EL (cell line): ENCODE measurements around the gene FAM180B.
"Not testable (repeated sequence)": the region's sequence is repeated elsewhere in the genome, so short reads cannot be mapped to it uniquely, and the experiment has no call there.

Experiments used
- DNase-seq: peaks from one replicate; pipeline ENCODE4 v3.0.0-alpha.2; 2016

FAM180B gene, protein sequence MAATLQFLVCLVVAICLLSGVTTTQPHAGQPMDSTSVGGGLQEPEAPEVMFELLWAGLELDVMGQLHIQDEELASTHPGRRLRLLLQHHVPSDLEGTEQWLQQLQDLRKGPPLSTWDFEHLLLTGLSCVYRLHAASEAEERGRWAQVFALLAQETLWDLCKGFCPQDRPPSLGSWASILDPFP

DNA sequence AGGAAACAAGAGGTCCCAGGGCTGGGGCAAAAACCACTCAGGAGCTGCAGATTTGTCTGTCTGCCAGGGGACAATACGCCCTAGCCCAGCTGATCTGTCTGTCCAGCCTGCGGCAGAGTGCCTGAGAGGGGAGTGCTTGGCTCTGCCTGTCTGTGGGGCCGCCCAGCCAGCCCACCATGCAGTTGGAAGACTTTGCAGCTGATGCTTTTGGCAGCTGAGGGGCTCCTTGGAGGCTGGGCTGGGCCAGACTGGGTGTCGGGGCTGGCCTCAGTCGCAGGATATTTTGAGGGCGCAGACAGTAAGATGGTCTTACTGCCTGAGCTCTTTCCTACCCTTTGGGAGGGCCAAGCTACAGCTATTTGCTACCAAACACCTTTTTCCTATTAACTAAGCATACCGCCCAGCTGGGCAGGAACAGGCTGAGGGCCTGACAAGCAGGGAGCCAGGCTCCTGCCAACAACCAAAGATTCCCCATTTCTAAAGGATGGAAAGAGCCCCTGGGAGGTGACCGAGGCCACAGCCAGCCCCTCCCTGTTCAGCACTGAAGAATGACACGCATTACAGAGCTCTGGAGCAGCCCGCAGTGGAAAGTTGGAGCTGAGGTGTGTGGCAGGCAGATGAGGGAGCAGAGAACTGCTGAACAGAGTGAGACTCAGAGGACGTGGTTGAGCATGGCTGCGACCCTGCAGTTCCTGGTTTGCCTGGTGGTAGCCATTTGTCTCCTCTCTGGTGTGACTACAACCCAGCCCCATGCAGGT is at the start of gene FAM180B:
Gene FAM180B, plus strand, starts transcription at position 581 of the 758 bp plus-strand sequence. Its CDS starts 91 bp downstream, at position 672.
- DNase-seq: no peak

DNA sequence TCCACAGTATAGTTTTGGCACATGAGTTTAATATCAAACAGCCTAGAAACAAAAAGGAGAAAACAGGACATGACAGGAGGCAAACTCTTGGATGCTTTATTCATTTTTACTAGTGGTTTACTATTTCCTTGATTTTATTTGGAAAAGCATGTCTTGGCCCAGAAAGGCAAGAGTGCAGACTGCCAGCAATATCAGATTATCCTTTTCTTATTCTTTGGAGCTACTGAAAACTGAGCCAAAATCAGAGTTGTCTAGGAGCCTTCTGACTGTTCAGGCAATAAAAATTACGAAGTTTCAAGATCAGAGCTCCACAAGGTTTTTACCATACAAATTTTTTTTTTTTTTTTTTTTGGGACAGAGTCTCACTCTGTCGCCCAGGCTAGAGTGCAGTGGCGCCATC is 49.6 kb upstream of the FAM180B start:
- DNase-seq: no peak

GRCh38 chr11:47538741-47539565 is 47.5 kb upstream of the FAM180B start:
- DNase-seq: no peak

- no peak for DNase-seq
These were observed 46.8 kb upstream of the FAM180B start for GRCh38 chr11:47539681-47540039.

DNA sequence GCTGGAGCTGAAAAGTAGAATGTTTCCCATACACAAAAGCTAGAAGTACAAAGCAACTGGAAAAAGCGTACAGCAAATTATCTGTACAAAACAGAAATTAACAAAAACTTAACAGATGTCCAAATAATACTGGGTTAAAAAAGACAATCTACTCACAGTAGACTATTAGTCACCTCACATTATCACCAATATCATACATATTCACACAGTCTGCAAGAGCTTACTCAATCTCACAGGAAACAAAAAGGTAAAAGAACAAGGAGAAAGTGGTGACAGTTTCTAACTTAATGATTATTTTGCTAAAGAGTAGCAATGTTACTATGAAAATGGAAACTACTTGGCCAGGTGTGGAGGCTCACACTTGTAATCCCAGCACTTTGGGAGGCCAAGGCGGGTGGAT is 45.4 kb upstream of the FAM180B start:
- DNase-seq: no peak

DNA sequence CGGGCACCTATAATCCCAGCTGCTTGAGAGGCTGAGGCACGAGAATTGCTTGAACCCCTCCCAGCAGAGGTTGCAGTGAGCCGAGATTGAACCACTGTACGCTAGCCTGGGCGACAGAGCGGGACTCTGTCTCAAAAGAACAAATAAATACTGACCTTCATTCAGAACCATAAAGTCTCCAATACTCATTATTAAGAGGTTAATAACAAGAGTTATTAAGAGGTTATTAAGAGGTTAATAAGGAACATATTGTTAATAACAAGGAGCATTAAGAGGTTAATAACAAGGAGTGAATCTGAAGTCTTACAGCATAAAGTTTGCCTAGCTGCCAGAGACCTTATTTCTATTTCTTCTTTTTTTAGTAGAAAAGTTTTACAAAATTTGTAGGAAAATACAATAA is 41.2 kb upstream of the FAM180B start:
- no peak for DNase-seq

DNA sequence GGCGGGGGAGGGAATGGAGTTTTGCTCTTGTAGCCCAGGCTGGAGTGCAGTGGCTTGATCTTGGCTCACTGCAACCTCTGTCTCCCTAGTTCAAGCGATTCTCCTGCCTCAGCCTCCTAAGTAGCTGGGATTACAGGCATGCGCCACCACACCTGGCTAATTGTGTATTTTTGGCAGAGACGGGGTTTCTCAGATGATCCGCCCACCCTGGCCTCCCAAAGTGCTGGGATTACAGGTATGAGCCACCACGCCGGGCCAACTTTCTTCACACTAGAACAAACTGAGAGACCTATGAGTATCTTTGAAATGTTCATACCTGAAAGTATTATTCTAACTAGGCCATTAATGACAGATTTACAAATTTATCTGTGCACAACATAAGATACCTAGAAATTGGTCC is 40.2 kb upstream of the FAM180B start:
- not testable (repeated sequence) for DNase-seq

DNA sequence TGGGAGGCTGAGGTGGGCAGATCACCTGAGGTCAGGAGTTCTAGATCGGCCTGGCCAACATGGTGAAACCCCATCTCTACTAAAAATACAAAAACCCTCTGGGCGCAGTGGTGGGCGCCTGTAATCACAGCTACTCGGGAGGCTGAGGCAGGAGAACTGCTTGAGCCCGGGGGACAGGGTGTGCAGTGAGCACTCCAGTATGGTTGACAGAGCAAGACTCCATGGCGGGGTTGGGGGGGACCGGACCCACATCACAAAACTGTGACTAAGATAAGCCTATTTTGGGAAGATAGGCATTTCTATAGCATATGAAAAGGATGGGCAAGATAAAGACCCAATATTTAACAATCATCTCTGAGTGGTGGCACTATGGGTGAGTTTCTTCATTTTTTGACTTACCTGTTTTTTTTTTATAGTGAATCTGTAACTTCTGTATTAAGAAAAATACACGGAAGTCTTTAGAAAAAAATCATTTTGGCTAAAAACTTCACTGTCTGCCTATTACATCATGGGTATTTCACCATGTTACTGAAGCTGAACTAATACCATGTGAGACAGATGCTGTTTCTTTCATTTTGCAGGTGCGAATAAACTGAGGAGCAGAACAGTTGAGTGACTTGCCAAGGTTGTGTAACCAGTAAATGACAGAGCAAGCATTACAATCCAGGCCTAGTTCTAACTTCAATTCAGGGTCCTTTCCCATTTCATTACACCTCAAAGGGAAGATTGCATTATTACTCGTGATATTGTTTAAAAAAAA is 36.0 kb upstream of the FAM180B start:
- no peak for DNase-seq

GRCh38 chr11:47551086-47551485 is 35.4 kb upstream of the FAM180B start:
- peak; percentile 39 for DNase-seq

GRCh38 chr11:47552056-47552565 is 34.4 kb upstream of the FAM180B start:
- DNase-seq: peak; percentile 55

DNA sequence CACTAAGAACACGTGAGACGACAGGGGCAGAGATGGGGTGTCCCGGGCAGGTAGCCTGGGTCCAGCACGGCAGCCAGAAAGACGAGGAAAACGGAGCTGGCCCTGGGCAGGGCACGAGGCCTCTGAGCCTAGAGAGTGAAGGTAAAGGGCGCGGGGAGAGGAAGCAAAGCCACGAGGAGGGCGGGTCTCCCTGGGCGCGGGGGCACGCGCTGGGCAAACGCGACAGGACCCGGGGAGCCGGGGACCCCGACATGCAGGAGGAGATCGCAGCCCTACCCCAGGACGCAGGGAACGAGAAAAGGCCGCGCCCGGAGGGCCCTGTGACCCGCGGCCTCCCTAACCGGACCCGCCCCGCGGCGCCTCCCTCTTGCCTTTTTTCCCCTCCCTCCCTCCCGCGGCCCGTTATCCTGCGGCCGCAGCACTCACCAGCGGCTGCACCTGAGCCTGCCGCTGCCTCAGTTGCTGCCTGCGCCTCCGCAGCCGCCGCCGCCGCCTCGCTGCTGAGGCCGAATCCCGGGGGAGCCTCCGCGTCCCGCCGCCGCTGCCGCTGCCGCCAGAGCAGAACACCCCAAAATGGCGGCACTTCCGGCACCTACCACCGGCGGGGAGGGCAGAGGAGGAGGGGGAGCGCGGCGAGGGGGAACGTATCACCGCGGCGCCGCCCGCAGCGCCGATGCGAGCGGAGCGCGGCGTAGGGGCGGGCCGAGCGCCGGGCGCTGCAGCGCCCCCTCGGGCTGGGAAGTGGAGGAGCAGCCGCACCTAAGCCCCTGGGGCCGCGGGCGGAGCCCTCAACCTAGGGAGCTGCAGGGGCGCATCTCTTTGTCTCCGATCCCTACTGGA is 33.7 kb upstream of the FAM180B start, which contains the start of gene CELF1:
Gene CELF1, minus strand, starts transcription at position 567 of the 840 bp plus-strand sequence. CDS start 53,609 bp downstream, outside the sequence.
- DNase-seq: peak; percentile 90

DNA sequence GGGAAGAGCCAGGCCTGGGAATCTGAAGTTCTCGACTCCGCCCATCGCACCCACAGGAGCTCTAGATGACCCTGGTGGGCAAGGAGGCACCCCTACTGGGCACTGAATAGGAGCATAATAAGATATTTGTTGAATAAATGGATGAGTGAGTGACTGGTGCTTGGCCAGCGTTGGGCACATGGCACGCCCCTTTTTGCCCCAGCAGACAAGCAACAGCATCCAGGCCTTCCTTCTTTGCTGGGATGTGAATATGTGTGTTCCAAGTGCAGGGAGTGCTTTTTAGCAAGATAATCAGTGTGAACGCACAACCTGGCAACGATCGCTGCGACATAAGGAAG is 33.1 kb upstream of the FAM180B start:
- DNase-seq: no peak

DNA sequence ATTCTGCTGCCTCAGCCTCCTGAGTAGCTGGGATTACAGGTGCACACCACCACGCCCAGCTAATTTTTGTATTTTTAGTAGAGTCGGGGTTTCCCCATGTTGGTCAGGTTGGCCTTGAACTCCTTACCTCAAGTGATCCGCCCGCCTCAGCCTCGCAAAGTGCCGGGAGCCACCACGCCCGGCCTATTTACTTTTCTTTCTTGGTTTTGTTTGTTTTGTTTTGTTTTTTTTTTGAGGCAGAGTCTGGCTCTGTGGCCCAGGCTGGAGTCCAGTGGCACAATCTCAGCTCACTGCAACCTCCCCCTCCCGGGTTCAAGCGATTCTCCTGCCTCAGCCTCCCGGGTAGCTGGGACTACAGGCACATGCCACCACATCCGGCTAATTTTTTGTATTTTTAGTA is 29.5 kb upstream of the FAM180B start:
- DNase-seq: not testable (repeated sequence)

DNA sequence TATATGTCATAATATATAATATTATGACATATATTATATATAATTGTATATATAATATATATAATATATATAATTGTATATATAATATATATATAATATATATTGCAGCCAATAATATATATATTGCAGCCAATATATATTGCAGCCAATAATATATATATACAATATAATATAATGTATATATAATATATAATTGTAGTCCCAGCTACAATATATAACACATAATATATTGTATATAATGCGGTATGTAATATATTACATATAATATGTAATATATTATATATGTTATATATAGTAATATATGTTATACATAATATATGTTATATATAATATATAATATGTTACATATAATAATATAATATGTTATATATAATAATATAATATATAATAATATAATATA is 27.8 kb upstream of the FAM180B start:
- DNase-seq: no peak

GRCh38 chr11:47560426-47560825 is 26.1 kb upstream of the FAM180B start:
- DNase-seq: no peak

DNA sequence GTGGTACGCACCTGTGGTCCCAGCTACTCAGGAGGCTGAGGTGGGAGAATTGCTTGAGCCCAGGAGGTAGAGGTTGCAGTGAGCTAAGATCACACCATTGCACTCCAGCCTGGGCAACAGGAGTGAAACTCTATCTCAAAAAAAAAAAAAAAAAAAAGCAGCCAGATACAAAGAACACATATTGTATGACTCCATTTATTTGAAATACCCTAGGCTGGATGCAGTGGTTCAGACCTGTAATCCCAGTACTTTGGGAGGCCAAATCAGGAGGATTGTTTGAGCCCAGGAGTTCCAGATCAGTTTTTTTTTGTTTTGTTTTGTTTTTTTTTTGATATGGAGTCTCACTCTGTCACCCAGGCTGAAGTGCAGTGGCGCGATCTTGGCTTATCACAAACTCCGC is 24.1 kb upstream of the FAM180B start:
- not testable (repeated sequence) for DNase-seq

GRCh38 chr11:47564366-47564765 is 22.1 kb upstream of the FAM180B start:
- not testable (repeated sequence) for DNase-seq

GRCh38 chr11:47564933-47565339 is 21.5 kb upstream of the FAM180B start:
- no peak for DNase-seq

- peak; percentile 79 for DNase-seq
These were observed 20.9 kb upstream of the FAM180B start, which contains the start of gene PTPMT1 for GRCh38 chr11:47565340-47566148. PTPMT1 (plus strand) TSS chr11:47565599; CDS start chr11:47565623, 24 bp downstream.

GRCh38 chr11:47566149-47566698 is 20.3 kb upstream of the FAM180B start:
- DNase-seq: peak; percentile 30
